22Rv1 (cell line): ENCODE data around the gene ZNF138.

ENCODE experiments used
- CTCF ChIP-seq: fragments of 450-650 bp; IDR thresholded peaks from 2 replicates; pipeline ENCODE4 v1.5.1; 2017; ENCODE audit warnings: mild to moderate bottlenecking
- ZFX ChIP-seq: fragments of 450-650 bp; IDR thresholded peaks from 2 replicates; pipeline ENCODE4 v1.6.1; 2017; ENCODE audit warnings: antibody characterized with exemption, borderline replicate concordance

- no peak for TF ChIP-seq CTCF
- TF ChIP-seq ZFX: no peak
These were observed 78.3 kb downstream of the ZNF138 start for GRCh38 chr7:64872351-64873154.
